ENCODE measurements around the gene NPY. TPM values are rescaled to one million over a fixed set of nuclear protein-coding genes. Genes with fewer than 3 reads are reported as not detected.

NPY gene
- total RNA-seq, 1 experiment from 2014 or later, result not detected

DNA sequence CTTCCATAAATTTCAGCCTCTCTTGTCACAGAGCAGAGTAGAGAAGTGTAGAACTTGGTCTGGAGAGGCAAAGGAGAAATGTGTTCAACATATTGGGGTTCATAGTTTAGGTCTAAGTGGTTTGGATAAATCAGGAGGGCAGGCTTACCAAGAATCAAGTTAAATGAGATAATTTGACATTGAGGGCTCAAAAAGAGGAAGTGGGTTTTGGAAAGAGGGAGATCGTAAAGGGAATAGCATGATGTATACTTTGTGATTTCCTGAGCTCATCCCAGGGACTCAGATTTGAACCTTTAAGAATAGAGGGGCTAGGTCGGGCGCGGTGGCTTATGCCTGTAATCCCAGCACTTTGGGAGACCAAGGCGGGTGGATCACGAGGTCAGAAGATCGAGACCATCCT is 34.7 kb upstream of the NPY start:
- no peaks in the 10 kb centered on the region for H3K4me1 ChIP-seq (ENCODE audit: insufficient read depth, low read length)
- no peak overlapping the region for H3K4me3 Mint-ChIP-seq
- no peaks in the 10 kb centered on the region for H3K79me1 ChIP-seq (ENCODE audit: insufficient read depth, low read depth, low read length, poor library complexity, severe bottlenecking)
- H3K9me3 ChIP-seq (ENCODE audit: control insufficient read depth, low read depth, low read length), result peaks cover 5% of the 10 kb centered on the region
- H2BK12ac ChIP-seq (ENCODE audit: insufficient read length, low read depth, low read length), result no peak overlapping the region
- no peak overlapping the region for H3K18ac ChIP-seq (ENCODE audit: insufficient read length, low read depth, low read length)
- H4K8ac ChIP-seq (replicated peaks; ENCODE audit: insufficient read length, low read depth, low read length), result no peak overlapping the region
- H2BK20ac ChIP-seq (ENCODE audit: low read depth, low read length, poor library complexity, severe bottlenecking), result no peak overlapping the region
- no peak overlapping the region for H3K56ac ChIP-seq (ENCODE audit: insufficient read length, low read depth, low read length)
- no peak overlapping the region for H2BK120ac ChIP-seq (ENCODE audit: low read depth, low read length, poor library complexity, severe bottlenecking)
- H2AK5ac ChIP-seq (ENCODE audit: insufficient read length, low read length), result no peak overlapping the region
- peaks cover 8% of the 10 kb centered on the region in 2 experiments; a peak in 3 of 5 replicates for H3K9me3 Mint-ChIP-seq
- H3T11ph ChIP-seq (ENCODE audit: low read length), result no peak overlapping the region
- H3K4me1 Mint-ChIP-seq, result peaks cover 0 to 5% of the 10 kb centered on the region in 2 experiments; a peak in 2 of 4 replicates
- no peak for DNase-seq
- peaks cover 0 to 7% (median 7%) of the 10 kb centered on the region in 3 experiments; a peak in 4 of 7 replicates for H3K36me3 Mint-ChIP-seq (ENCODE audit: insufficient read depth in 1 of 3, low read depth in 3 of 3)
- no peak overlapping the region for H2BK5ac ChIP-seq (ENCODE audit: insufficient read length, low read length)
- TF ChIP-seq, protein P1, sequence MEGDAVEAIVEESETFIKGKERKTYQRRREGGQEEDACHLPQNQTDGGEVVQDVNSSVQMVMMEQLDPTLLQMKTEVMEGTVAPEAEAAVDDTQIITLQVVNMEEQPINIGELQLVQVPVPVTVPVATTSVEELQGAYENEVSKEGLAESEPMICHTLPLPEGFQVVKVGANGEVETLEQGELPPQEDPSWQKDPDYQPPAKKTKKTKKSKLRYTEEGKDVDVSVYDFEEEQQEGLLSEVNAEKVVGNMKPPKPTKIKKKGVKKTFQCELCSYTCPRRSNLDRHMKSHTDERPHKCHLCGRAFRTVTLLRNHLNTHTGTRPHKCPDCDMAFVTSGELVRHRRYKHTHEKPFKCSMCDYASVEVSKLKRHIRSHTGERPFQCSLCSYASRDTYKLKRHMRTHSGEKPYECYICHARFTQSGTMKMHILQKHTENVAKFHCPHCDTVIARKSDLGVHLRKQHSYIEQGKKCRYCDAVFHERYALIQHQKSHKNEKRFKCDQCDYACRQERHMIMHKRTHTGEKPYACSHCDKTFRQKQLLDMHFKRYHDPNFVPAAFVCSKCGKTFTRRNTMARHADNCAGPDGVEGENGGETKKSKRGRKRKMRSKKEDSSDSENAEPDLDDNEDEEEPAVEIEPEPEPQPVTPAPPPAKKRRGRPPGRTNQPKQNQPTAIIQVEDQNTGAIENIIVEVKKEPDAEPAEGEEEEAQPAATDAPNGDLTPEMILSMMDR (conservative IDR thresholded peaks at IDR 0.05), result no peak
- no peaks in the 10 kb centered on the region for H3K27me3 Mint-ChIP-seq (ENCODE audit: low read depth)
- no peaks in the 10 kb centered on the region for H3K27me3 ChIP-seq (ENCODE audit: insufficient read depth, low read length)
- WGBS (ENCODE audit: extremely low coverage, insufficient read length, low lambda C conversion rate), result no CpG with 5 or more reads among the region's 7 CpGs
- H3K14ac ChIP-seq (ENCODE audit: insufficient read depth, low read length), result no peak overlapping the region
- H3K79me2 ChIP-seq (ENCODE audit: insufficient read depth, low read length), result no peaks in the 10 kb centered on the region
- no peaks in the 10 kb centered on the region for H3K23me2 ChIP-seq (ENCODE audit: insufficient read length, low read depth, low read length, poor library complexity, severe bottlenecking)
- no peak overlapping the region for H3K9ac ChIP-seq (ENCODE audit: extremely low read depth, insufficient read length, low read length)
- H4K20me1 ChIP-seq (ENCODE audit: control insufficient read depth, insufficient read depth, insufficient read length), result no peaks in the 10 kb centered on the region
- H2AFZ ChIP-seq (ENCODE audit: low read length), result no peak overlapping the region
- no peak overlapping the region for H4K91ac ChIP-seq (ENCODE audit: insufficient read length, low read depth, low read length)
- no peak overlapping the region for H3K27ac ChIP-seq (ENCODE audit: insufficient read length, low read depth, low read length)
- no peak overlapping the region for H3K4me2 ChIP-seq (ENCODE audit: insufficient read depth, insufficient read length, low read length)
- H3K23ac ChIP-seq (ENCODE audit: insufficient read length, low read depth, low read length), result no peak overlapping the region
- H4K5ac ChIP-seq (ENCODE audit: insufficient read length, low read depth, low read length), result no peak overlapping the region
- H3K27ac Mint-ChIP-seq, result no peak overlapping the region
- H3K4ac ChIP-seq (ENCODE audit: low read depth, low read length), result no peak overlapping the region
- no peak overlapping the region for H2BK15ac ChIP-seq (ENCODE audit: low read depth, low read length)

Measured in H9 (cell line).